ENCODE results near the gene MAP4. TPM values are rescaled to one million over a fixed set of nuclear protein-coding genes. Genes with fewer than 3 reads are reported as not detected.

Gene MAP4
- total and polyA plus RNA-seq, 2 of the 13 experiments (the other 11 are each of a cell fraction or from before 2014, with no cell fraction given): 33.1 to 38.7 TPM

GRCh38 chr3:47802734-47803479 is 213.3 kb downstream of the MAP4 start, which contains the start of gene DHX30 (continued):
- TF ChIP-seq HOXA7 (CRISPR knock-in tag; IDR thresholded peaks at IDR 0.05): no peak
- TF ChIP-seq, protein P1, sequence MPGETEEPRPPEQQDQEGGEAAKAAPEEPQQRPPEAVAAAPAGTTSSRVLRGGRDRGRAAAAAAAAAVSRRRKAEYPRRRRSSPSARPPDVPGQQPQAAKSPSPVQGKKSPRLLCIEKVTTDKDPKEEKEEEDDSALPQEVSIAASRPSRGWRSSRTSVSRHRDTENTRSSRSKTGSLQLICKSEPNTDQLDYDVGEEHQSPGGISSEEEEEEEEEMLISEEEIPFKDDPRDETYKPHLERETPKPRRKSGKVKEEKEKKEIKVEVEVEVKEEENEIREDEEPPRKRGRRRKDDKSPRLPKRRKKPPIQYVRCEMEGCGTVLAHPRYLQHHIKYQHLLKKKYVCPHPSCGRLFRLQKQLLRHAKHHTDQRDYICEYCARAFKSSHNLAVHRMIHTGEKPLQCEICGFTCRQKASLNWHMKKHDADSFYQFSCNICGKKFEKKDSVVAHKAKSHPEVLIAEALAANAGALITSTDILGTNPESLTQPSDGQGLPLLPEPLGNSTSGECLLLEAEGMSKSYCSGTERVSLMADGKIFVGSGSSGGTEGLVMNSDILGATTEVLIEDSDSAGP (CRISPR knock-in tag; IDR thresholded peaks at IDR 0.05; ENCODE audit: borderline replicate concordance): no peak
- no peak for TF ChIP-seq DPF2 (CRISPR knock-in tag; IDR thresholded peaks at IDR 0.05; ENCODE audit: borderline replicate concordance, low read depth)
- TF ChIP-seq ZNF430 (CRISPR knock-in tag; IDR thresholded peaks at IDR 0.05): no peak; the same call in none of the 2 replicates
- TF ChIP-seq ARHGAP35 (CRISPR knock-in tag; IDR thresholded peaks at IDR 0.05; ENCODE audit: borderline replicate concordance): no peak
- no peak for TF ChIP-seq ZNF678 (CRISPR knock-in tag; IDR thresholded peaks at IDR 0.05)
- no peak for TF ChIP-seq FOXP4 (CRISPR knock-in tag; IDR thresholded peaks at IDR 0.05)
- no peak for TF ChIP-seq KDM1A (CRISPR knock-in tag; IDR thresholded peaks at IDR 0.05)
- no peak for TF ChIP-seq ZNF512 (CRISPR knock-in tag; IDR thresholded peaks at IDR 0.05)
- no peak for TF ChIP-seq ZNF326 (CRISPR knock-in tag; IDR thresholded peaks at IDR 0.05; ENCODE audit: borderline replicate concordance)
- TF ChIP-seq MYPOP (CRISPR knock-in tag; IDR thresholded peaks at IDR 0.05): no peak
- no peak for TF ChIP-seq ZNF644 (CRISPR knock-in tag; IDR thresholded peaks at IDR 0.05; ENCODE audit: low read depth)
- TF ChIP-seq, protein P2, sequence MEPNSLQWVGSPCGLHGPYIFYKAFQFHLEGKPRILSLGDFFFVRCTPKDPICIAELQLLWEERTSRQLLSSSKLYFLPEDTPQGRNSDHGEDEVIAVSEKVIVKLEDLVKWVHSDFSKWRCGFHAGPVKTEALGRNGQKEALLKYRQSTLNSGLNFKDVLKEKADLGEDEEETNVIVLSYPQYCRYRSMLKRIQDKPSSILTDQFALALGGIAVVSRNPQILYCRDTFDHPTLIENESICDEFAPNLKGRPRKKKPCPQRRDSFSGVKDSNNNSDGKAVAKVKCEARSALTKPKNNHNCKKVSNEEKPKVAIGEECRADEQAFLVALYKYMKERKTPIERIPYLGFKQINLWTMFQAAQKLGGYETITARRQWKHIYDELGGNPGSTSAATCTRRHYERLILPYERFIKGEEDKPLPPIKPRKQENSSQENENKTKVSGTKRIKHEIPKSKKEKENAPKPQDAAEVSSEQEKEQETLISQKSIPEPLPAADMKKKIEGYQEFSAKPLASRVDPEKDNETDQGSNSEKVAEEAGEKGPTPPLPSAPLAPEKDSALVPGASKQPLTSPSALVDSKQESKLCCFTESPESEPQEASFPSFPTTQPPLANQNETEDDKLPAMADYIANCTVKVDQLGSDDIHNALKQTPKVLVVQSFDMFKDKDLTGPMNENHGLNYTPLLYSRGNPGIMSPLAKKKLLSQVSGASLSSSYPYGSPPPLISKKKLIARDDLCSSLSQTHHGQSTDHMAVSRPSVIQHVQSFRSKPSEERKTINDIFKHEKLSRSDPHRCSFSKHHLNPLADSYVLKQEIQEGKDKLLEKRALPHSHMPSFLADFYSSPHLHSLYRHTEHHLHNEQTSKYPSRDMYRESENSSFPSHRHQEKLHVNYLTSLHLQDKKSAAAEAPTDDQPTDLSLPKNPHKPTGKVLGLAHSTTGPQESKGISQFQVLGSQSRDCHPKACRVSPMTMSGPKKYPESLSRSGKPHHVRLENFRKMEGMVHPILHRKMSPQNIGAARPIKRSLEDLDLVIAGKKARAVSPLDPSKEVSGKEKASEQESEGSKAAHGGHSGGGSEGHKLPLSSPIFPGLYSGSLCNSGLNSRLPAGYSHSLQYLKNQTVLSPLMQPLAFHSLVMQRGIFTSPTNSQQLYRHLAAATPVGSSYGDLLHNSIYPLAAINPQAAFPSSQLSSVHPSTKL (CRISPR knock-in tag; IDR thresholded peaks at IDR 0.05): no peak
- no peak for TF ChIP-seq CBX2 (IDR thresholded peaks at IDR 0.05; ENCODE audit: low read depth, low read length)
- TF ChIP-seq CBX2 (CRISPR knock-in tag; IDR thresholded peaks at IDR 0.05; ENCODE audit: low read depth): no peak
- no peak for TF ChIP-seq ADNP (CRISPR knock-in tag; IDR thresholded peaks at IDR 0.05)
- no peak for TF ChIP-seq ZFP90 (CRISPR knock-in tag; IDR thresholded peaks at IDR 0.05; ENCODE audit: borderline replicate concordance)
